SK-N-SH (cell line): ENCODE measurements around the gene MSMP. TPM values are rescaled to one million over a fixed set of nuclear protein-coding genes. Genes with fewer than 3 reads are reported as not detected.

ENCODE experiments used
- CTCF ChIA-PET: fragments of 300-600, 350-600 bp; formaldehyde crosslinking; extraction: SDS; loops from one replicate; lab custom pipeline; 2021; lab: Yijun Ruan, JAX
- POLR2A ChIA-PET: fragments of 350-600 bp; sonication (Branson Sonifier 250); formaldehyde crosslinking; extraction: SDS; loops from one replicate; lab custom pipeline; 2020; ENCODE audit warnings: antibody characterized with exemption, inconsistent platforms; lab: Yijun Ruan, JAX
- DNase-seq: peaks from one replicate; pipeline ENCODE4 v3.0.0; 2012
- H2AFZ ChIP-seq: fragments of 200-600 bp; sonication (generic); 2 replicates; pipeline ENCODE4 v1.8.1; 2016; ENCODE audit warnings: antibody characterized with exemption, mild to moderate bottlenecking, low read depth
- H3F3A ChIP-seq: fragments of 200-600 bp; sonication (generic); replicated peaks from 2 replicates; pipeline ENCODE3; 2016; ENCODE audit warnings: antibody characterized with exemption, mild to moderate bottlenecking; ENCODE audit not compliant: insufficient read depth
- H3K27ac ChIP-seq, 2 experiments: fragments of 200-500 bp in 1 of 2; fragments of 200-600 bp in 1 of 2; sonication (Bioruptor generic) in 1 of 2; sonication (generic), shearing (Covaris generic) in 1 of 2; 2 replicates each; pipeline versions ENCODE4 v1.5.1 to v1.6.1; 2014 to 2016; ENCODE audit warnings: low read depth in 2 of 2, inconsistent platforms in 1 of 2, low read length in 1 of 2, mild to moderate bottlenecking in 1 of 2, mixed read lengths in 1 of 2
- H3K27me3 ChIP-seq: fragments of 200-600 bp; sonication (generic), shearing (Covaris generic); 2 replicates; pipeline ENCODE4 v1.6.1; 2016; ENCODE audit warnings: mixed run types; ENCODE audit not compliant: insufficient read depth
- H3K36me3 ChIP-seq, 2 experiments: fragments of 200-500 bp in 1 of 2; fragments of 200-600 bp in 1 of 2; sonication (Bioruptor generic) in 1 of 2; sonication (generic) in 1 of 2; replicated peaks in 1 of 2; 2 replicates each; pipeline versions ENCODE3 to v1.5.1; 2014 to 2016; ENCODE audit warnings: low read length in 1 of 2, mild to moderate bottlenecking in 1 of 2; ENCODE audit not compliant: insufficient read depth in 2 of 2, control insufficient read depth in 1 of 2
- H3K4me1 ChIP-seq, 2 experiments: fragments of 200-500 bp in 1 of 2; fragments of 200-600 bp in 1 of 2; sonication (Bioruptor generic) in 1 of 2; sonication (generic), shearing (Covaris generic) in 1 of 2; 2 replicates each; pipeline versions ENCODE4 v1.5.1 to v1.6.1; 2014 to 2016; ENCODE audit warnings: low read depth in 1 of 2, low read length in 1 of 2, mixed run types in 1 of 2; ENCODE audit not compliant: insufficient read depth in 2 of 2, control insufficient read depth in 1 of 2
- H3K4me2 ChIP-seq: fragments of 200-600 bp; sonication (generic), shearing (Covaris generic); 2 replicates; pipeline ENCODE4 v1.6.1; 2017; ENCODE audit warnings: mixed run types
- H3K4me3 ChIP-seq, 2 experiments: fragments of 200-500 bp in 1 of 2; fragments of 200-600 bp in 1 of 2; sonication (Bioruptor generic) in 1 of 2; sonication (generic), shearing (Covaris generic) in 1 of 2; 2 replicates each; pipeline versions ENCODE4 v1.5.1 to v1.8.1; 2014 to 2016; ENCODE audit warnings: low read depth in 2 of 2, inconsistent platforms in 1 of 2, low read length in 1 of 2, mild to moderate bottlenecking in 1 of 2, mixed read lengths in 1 of 2, moderate library complexity in 1 of 2
- H3K79me2 ChIP-seq: fragments of 200-600 bp; sonication (generic); 2 replicates; pipeline ENCODE4 v1.8.1; 2017; ENCODE audit warnings: mild to moderate bottlenecking; ENCODE audit not compliant: insufficient read depth
- H3K9ac ChIP-seq: fragments of 200-600 bp; sonication (generic); 2 replicates; pipeline ENCODE4 v1.6.1; 2017; ENCODE audit warnings: mixed run types
- H3K9me2 ChIP-seq: fragments of 200-600 bp; sonication (generic); 2 replicates; pipeline ENCODE4 v1.6.1; 2017; ENCODE audit warnings: mixed run types
- H3K9me3 ChIP-seq: fragments of 200-600 bp; sonication (generic); 2 replicates; pipeline ENCODE4 v1.6.1; 2017; ENCODE audit warnings: mixed run types, mild to moderate bottlenecking, moderate library complexity
- H4K20me1 ChIP-seq: fragments of 200-600 bp; sonication (generic); 2 replicates; pipeline ENCODE4 v1.6.1; 2017; ENCODE audit warnings: mild to moderate bottlenecking, mixed run types; ENCODE audit not compliant: insufficient read depth
- ELF1 ChIP-seq: IDR thresholded peaks from 2 replicates; pipeline ENCODE4 v1.4.0; 2012
- EZH2phosphoT487 ChIP-seq: fragments of 200-600 bp; sonication (generic); IDR thresholded peaks from 2 replicates; pipeline ENCODE4 v1.6.1; 2017; ENCODE audit warnings: low read depth, mixed run types, mild to moderate bottlenecking, antibody characterized with exemption, moderate library complexity, borderline replicate concordance
- FOSL2 ChIP-seq: IDR thresholded peaks from 2 replicates; pipeline ENCODE4 v1.4.0; 2012; ENCODE audit warnings: low read depth, mild to moderate bottlenecking, moderate library complexity, borderline replicate concordance
- FOXJ3 ChIP-seq: sonication (generic); formaldehyde crosslinking; IDR thresholded peaks from 2 replicates; pipeline ENCODE4 v1.5.1; 2020; ENCODE audit warnings: mild to moderate bottlenecking, missing genetic modification reagents
- FOXM1 ChIP-seq: IDR thresholded peaks from 2 replicates; pipeline ENCODE4 v1.4.0; 2012; ENCODE audit warnings: low read depth, mild to moderate bottlenecking
- GABPA ChIP-seq: IDR thresholded peaks from 2 replicates; pipeline ENCODE4 v1.4.0; 2012; ENCODE audit warnings: low read depth, mild to moderate bottlenecking
- GATA2 ChIP-seq: sonication (generic); formaldehyde crosslinking; IDR thresholded peaks from 2 replicates; pipeline ENCODE4 v1.5.0; 2020; ENCODE audit warnings: mild to moderate bottlenecking, missing genetic modification reagents
- JUND ChIP-seq: IDR thresholded peaks from 2 replicates; pipeline ENCODE4 v1.4.0; 2012
- MEF2A ChIP-seq: IDR thresholded peaks from 2 replicates; pipeline ENCODE4 v1.4.0; 2012; ENCODE audit warnings: low read depth, borderline replicate concordance
- NFIC ChIP-seq: IDR thresholded peaks from 2 replicates; pipeline ENCODE4 v1.4.0; 2012; ENCODE audit warnings: borderline replicate concordance
- NRF1 ChIP-seq: IDR thresholded peaks from 2 replicates; pipeline ENCODE4 v1.6.1; 2012; ENCODE audit warnings: low read depth, mild to moderate bottlenecking, low read length
- RCOR1 ChIP-seq: fragments of 150-350 bp; IDR thresholded peaks from 2 replicates; pipeline ENCODE4 v1.6.1; 2017; ENCODE audit warnings: antibody characterized with exemption, low read length
- REST ChIP-seq: IDR thresholded peaks from 2 replicates; pipeline ENCODE4 v1.6.1; 2012; ENCODE audit warnings: mild to moderate bottlenecking, low read depth, low read length, moderate library complexity
- RXRA ChIP-seq: IDR thresholded peaks from 2 replicates; pipeline ENCODE4 v1.4.0; 2012; ENCODE audit warnings: low read depth, mild to moderate bottlenecking, borderline replicate concordance
- SIN3A ChIP-seq: IDR thresholded peaks from 2 replicates; pipeline ENCODE4 v1.6.1; 2012; ENCODE audit warnings: low read depth, mild to moderate bottlenecking, low read length, moderate library complexity, borderline replicate concordance
- TCF12 ChIP-seq: IDR thresholded peaks from 2 replicates; pipeline ENCODE4 v1.4.0; 2012
- YY1 ChIP-seq: IDR thresholded peaks from 2 replicates; pipeline ENCODE4 v1.4.0; 2012; ENCODE audit warnings: low read depth, mild to moderate bottlenecking
- WGBS: methylation state at CpG from one replicate; pipeline ENCODE4 v1.1.6; 2017; ENCODE audit warnings: low lambda C conversion rate; 5-methylcytosine and 5-hydroxymethylcytosine counted together
- polyA plus RNA-seq, 3 experiments: library from polyadenylated mRNA; depleted of rRNA; stranded (reverse); fragments of >200 nt; gene quantifications; 2 replicates each; pipeline ENCODE4 v1.2.3, GENCODE V29; 2012
- TF ChIP-seq, protein P1 (sequence below): IDR thresholded peaks from 2 replicates; pipeline ENCODE4 v1.4.0; 2012; ENCODE audit warnings: low read depth, borderline replicate concordance
- TF ChIP-seq, protein P2 (sequence below): IDR thresholded peaks from 2 replicates; pipeline ENCODE4 v1.4.0; 2012; ENCODE audit warnings: low read depth

MSMP gene
- polyA plus RNA-seq, 1 of the 3 experiments (the other 2 are of a cell fraction): 1.2 TPM

DNA sequence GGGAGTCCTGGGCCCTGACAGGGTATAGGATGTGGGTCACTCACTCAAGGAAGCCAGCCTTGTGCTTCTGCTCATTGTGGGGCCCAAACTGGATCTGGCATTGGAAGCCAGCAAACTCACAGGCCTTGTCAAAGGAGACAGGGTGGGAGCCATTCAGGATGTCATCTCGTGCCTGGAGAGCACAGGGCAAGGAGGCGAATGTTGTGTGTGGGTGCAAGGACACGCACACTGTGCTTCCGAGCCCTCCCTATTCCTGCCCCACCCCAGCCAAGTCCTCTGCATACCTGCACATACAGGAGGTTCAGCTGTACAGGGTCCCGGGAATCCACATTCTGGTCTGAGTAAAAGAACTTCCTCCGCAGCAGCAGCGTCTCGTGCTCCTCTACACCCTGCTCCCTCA lies 30.2 kb downstream of the MSMP start (continued):
- no peak for TF ChIP-seq REST

GRCh38 chr9:35723426-35723825 lies 30.6 kb downstream of the MSMP start:
- POLR2A ChIA-PET: no interaction called here

More at GRCh38 chr9:35723426-35723825, 30.6 kb downstream of the MSMP start:
- Histone ChIP-seq H4K20me1 (peaks cover 7% of the 10 kb centered on the region; the same call in 1 of the 2 replicates), H3K4me1 (peaks cover 11 to 15% of the 10 kb centered on the region in 2 experiments; a peak in 3 of 4 replicates), H3K27ac (no peak overlapping the region), H3F3A (peaks cover 12% of the 10 kb centered on the region), H3K4me3 (no peak overlapping the region), H3K9me3 (no peaks in the 10 kb centered on the region), H3K9ac (no peak overlapping the region), H3K4me2 (no peak overlapping the region), H2AFZ (no peak overlapping the region), H3K9me2 (no peaks in the 10 kb centered on the region), H3K27me3 (no peaks in the 10 kb centered on the region), H3K79me2 (peaks cover 58% of the 10 kb centered on the region), H3K36me3 (peaks cover 54 to 75% of the 10 kb centered on the region in 2 experiments)
- no peak for DNase-seq
- WGBS: 89% methylated on average over 2 of the region's 2 CpGs
- CTCF ChIA-PET: interaction anchor here (1.6 to 19.9 kb wide), 2 partner anchors 9 to 28 kb away, joined by 3 to 183 read pairs; no protein-coding TSS in a partner anchor
- TF ChIP-seq MEF2A (no peak), NRF1 (no peak), EZH2phosphoT487 (no peak), GABPA (no peak), JUND (no peak), NFIC (no peak), FOSL2 (no peak), ELF1 (no peak), REST (no peak), FOXM1 (no peak), RCOR1 (no peak), YY1 (no peak), FOXJ3 (CRISPR knock-in tag) (no peak), RXRA (no peak), SIN3A (no peak), TCF12 (no peak), GATA2 (CRISPR knock-in tag) (no peak)
- TF ChIP-seq, protein P1, sequence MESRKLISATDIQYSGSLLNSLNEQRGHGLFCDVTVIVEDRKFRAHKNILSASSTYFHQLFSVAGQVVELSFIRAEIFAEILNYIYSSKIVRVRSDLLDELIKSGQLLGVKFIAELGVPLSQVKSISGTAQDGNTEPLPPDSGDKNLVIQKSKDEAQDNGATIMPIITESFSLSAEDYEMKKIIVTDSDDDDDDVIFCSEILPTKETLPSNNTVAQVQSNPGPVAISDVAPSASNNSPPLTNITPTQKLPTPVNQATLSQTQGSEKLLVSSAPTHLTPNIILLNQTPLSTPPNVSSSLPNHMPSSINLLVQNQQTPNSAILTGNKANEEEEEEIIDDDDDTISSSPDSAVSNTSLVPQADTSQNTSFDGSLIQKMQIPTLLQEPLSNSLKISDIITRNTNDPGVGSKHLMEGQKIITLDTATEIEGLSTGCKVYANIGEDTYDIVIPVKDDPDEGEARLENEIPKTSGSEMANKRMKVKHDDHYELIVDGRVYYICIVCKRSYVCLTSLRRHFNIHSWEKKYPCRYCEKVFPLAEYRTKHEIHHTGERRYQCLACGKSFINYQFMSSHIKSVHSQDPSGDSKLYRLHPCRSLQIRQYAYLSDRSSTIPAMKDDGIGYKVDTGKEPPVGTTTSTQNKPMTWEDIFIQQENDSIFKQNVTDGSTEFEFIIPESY: no peak
- TF ChIP-seq, protein P2, sequence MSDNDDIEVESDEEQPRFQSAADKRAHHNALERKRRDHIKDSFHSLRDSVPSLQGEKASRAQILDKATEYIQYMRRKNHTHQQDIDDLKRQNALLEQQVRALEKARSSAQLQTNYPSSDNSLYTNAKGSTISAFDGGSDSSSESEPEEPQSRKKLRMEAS: no peak
